GM21526 (cell line): ENCODE measurements around the gene C1QTNF12.
"Not testable (repeated sequence)": the region's sequence is repeated elsewhere in the genome, so short reads cannot be mapped to it uniquely, and the experiment has no call there.

Experiments used
- ATAC-seq: cut with Tn5 transposase; IDR thresholded peaks from one replicate; pipeline ENCODE4 v1.9.1; 2021; ENCODE audit warnings: moderate library complexity; ENCODE audit not compliant: unreplicated experiment, low FRiP score

C1QTNF12 gene

DNA sequence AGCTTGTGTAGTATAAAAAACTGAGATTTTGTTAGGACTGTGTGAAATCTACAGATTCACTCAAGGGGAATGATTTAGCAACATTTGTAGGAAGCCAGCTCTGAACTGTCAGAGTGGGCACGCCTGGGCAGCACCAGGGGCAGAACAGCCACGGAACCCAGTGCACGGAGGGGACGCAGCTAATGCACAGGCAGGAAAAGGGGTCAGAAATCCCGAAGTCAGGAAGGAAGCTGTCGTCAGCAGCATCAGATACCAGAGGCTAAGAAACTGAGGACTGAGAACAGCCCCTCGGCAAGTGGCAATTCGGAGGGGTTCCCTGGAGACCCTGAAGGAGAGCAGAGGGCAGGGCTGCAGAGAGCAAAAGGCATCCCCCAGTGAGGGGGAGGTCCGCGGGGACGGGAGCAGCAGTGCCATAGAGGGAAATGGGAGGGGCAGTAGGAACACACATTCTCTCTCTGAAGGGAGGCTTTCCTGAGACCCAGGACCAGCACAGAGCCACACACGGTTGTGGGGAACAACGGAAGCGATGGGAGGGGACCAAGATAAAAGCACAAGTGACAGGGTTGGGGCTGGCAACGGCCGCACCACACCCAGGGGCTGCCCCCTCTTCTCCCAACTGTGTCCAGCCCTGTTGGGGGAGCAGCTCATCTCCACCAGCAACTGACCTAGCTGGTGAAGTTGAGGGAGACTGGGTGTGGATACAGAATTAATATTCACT lies 14.5 kb upstream of the C1QTNF12 start:
- no peak for ATAC-seq

DNA sequence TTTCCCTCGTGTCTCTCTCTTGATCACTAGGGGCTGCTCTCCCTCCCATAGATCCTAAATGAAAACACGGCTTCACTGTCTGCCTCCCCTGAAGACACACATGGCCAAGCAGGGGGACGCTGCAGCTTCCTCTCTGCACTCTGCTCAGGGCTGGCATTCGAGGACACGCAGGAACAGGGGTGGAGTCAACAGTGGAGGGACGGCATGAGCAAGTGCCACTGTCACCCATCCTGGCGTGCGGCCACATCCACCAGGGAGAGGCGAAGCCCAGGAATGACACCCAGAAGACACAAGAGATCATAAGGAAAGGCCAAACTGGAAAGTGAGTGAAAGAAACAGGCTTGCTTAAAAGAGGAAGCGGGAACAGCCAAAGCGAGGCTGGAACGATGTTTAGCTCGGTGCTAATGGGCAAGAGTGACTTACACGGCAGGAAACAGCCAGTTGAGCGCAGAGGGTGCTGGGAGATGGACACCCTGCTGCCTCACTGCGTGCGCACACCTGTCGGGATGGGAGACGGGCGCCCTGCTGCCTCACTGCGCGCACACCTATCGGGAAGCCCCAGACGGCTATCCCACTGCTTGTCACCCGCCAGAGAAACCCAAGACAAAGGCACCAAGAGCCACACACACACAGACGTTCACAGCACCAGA lies 13.6 kb upstream of the C1QTNF12 start:
- no peak for ATAC-seq

DNA sequence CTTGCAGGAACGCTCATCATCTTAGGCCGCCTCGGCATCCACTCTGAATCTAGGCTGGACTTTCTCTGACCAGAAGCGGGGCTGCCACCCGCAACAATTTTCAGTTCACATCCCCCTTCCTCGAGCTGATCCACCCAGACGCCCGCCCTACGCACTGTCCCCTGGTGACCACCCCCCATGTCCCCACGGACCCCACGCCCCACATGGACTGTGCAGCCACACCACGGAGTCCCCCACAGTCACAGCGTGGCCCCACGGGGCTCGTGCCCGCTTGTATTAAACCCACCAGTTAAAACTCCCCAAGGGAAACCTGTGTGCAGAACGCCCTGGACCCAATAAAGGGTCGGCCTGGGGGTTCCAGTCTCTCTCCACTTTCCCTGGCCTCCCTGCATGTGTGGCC lies 13.0 kb upstream of the C1QTNF12 start:
- ATAC-seq, result no peak

DNA sequence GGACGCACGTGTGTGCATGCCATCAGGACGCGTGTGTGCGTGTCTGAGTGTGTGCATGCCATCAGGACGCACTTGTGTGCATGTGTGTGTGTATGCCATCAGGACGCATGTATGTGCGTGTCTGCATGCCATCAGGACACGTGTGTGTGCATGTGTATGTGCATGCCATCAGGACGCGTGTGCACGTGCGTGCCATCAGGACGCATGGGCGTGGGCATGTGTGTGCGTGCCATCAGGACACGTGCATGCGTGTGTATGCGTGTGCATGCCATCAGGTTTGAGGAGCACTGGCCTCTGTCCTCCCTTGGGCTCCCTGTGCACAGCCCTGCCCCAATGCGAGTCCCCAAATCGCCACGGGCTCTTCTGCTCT lies 12.6 kb upstream of the C1QTNF12 start:
- ATAC-seq, result no peak

DNA sequence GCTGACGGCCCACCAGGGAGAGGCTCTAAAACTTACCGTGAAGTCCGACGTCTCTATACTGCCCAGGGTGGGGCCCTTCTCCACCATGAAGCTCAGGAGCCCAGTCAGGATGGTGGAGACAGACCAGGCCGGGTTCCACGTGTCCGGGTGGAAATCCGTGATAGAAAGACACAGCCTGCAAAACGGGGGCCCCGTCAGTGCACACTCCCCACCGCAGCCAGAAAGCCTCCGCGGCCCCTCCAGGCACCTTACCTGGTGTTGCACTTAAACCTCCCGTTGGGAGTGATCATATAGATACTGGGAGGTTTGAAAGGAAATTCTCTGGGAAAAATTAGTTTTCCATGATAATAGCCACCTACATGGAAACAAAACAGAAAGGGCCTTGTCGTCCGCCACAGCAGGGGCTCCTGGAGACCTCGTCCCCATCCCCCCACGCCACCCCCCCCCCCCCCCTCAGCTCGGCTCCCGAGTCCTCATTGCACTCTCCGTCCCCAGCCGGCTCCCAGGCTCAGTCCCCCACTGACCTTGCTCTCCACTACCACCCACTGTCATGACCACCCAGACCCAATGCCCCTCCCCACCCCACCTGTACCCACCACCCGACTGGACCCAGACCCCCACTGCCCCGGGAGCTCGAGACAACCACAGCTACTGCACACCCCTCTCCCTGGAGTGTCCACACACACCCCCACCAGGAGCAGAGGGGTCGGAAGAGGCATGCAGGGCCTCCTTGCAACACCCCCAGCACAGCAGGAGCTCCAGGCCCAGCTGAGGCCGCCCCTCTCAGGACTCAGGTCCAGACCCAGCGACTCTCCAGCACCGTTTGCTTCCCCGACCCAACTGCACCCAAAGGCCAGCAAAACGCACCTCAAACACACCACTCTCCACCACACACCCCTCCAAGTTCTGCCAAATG lies 10.7 kb upstream of the C1QTNF12 start:
- ATAC-seq, result no peak

DNA sequence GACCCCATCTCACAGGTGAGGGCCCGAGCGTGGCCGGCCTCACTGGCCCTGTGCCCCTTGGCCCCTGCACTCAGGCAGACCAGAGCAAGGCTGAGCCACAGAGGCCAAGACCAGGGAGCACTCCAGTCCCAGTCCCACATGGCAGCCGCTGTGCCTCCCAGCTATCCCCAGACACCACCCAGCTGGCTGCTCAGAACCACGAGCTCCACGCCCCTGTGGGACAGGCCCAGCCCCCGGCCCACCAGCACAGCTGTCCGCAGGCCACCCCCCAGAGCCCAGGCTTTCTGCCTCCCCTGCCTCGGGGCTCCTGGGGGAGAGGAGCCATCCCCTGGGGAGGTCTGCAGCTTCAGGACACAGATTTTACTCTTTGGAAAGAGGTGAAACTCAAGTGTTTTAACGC lies 9.1 kb upstream of the C1QTNF12 start:
- no peak for ATAC-seq

DNA sequence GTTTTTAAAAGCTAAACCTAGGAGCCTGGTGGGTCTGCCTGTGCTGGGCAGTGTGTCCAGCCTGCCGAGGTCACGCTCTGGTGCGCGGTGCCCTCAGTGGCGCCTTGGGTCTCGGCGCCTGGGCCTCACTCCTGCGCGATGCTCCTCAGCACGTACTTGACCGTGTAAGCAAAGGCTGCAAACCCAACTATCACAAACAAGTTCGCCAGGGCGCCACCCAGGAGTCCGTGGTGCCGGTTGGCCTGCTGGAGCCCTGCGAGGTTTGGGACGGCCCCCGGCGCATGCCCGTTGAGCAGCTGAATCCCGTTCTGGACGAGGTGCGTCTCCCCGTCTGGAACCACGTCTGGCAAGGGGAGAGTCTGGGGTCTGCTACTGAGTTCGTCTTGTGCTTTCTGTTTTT lies 8.6 kb upstream of the C1QTNF12 start:
- no peak for ATAC-seq

DNA sequence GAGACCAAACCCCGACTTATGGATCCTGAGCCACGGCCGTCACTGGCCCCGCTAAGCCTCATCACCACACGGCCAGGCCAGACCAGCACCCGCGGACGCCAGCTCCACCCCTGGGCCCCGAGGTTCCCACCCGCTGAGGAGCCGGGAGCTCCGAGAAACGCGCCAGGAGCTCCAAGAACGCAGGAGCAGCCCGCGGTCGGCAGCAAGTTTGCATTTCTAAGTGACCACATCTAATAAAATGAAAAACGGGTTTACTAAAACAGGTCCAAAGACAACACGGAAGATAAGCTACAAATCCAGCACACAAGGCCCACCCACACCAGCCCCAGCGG lies 8.1 kb upstream of the C1QTNF12 start:
- no peak for ATAC-seq

DNA sequence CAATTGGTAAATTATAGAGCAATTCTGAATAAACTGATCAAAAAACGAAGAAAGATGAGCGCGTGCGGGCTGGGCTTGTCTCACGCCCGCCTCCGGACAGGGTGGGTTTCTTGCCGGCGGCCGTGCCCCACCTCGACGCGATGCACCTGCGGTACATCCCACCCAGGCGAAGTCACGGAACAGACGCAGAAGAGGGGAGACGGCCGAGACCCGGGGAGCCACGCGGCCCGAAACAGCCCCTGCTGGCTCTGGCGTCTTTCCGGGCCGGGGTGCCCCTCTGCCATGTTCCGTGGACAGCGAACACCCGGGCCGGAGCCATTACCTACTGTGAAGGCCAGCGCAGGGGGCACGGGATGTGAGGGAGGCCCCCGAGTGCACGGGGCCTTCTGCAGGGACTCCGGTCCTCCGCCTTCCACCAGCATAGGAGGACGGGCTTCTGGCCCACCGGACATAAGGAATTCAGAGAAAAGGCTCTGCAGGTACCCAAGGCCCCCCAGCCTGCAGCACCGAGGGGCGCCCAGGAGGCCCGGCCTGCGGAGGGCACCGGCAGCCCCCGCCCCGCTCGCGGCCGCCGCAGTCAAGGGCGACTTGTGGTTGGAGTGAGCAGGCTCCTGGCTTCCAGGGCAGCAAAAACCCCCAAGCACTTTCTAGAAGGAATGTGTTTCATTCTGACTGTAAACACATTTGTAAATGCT lies 7.6 kb upstream of the C1QTNF12 start:
- no peak for ATAC-seq

DNA sequence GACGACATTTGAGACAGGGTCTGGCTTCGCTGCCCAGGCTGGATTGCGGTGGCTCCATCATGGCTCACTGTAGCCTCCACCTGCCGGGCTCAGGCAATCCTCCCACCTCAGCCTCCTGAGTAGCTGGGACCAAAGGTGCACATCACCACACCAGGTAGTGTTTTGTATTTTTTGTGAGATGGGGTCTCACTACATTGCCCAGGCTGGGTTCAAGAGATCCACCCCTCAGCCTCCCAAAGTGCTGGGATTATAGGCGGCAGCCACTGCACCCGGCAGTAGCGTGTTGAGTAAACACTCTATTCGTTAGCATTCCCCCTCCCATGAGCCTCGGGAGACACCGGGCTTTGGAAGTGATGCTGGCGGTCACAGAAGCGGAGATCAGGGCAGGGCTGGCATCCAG lies 6.8 kb upstream of the C1QTNF12 start:
- ATAC-seq, result no peak

DNA sequence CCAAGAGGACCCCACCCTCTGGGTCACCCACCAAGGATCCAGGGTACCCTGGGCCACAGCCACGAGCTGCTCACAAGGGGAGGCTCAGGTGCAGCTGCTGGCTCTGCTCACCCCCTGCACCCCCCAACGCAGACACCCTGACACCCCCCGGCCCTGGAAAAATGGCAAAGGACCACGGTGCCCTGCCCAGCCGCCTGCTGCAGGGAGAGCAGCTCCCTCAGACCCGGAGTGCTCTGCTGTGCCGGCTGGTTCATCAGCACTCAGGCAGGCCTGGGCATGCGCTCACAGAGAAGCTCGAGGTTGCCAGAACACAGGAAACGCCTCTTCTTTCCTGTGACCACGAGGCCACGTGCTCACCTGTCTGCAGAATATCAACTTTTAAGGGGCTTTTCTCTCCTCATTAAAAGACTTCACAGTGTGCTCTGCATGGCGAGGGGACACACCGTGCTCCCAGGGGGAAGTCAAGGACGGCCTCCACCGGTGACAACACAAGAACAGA lies 4.3 kb upstream of the C1QTNF12 start:
- no peak for ATAC-seq

DNA sequence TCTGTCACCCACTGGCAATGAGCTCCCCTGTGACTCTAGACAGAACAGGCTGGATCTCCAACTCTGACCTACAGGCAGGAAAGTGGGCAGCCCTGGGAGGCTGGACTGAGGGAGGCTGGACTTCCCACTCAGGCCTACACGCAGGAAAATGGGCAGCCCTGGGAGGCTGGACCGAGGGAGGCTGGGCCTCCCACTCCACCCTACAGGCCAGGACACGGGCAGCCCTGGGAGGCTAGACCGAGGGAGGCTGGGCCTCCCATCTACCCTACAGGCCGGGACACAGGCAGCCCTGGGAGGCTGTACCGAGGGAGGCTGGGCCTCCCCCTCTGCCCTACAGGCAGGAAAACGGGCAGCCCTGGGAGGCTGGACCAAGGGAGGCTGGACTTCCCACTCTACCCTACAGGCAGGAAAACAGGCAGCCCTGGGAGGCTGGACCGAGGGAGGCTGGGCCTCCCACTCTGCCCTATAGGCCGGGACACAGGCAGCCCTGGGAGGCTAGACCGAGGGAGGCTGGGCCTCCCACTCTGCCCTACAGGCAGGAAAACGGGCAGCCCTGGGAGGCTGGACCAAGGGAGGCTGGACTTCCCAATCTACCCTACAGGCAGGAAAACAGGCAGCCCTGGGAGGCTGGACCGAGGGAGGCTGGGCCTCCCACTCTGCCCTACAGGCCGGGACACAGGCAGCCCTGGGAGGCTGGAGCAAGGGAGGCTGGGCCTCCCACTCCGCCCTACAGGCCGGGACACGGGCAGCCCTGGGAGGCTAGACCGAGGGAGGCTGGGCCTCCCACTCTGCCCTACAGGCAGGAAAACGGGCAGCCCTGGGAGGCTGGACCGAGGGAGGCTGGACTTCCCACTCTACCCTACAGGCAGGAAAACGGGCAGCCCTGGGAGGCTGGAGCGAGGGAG lies 1.7 kb upstream of the C1QTNF12 start:
- ATAC-seq, result not testable (repeated sequence)

DNA sequence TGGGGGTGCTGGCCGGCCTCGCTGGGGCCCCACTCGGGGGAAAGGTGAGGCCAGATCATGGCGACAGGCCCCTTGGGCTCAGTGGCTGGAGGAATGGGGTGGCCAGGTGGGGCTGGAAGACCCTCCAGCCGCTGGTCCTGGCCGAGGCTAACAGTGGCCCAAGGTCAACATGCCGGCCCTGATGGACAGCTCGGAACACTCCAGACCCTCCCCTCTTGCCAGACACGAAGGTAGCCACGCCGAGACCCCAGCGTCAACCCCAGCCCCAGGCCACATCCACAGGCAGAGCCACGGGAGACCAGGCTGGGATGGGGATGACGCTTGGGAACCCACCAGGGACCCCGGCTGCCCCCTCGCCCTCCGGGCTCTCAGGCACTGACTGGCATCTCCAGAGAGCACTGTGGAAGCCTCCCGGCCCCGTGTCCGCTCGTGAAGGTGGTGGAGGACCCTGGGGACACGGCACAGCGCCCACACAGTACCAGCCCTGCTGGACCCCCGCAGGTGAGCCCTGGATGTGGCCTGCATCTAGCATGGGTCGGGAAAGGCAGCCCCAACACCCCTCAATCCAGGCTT lies 905 bp upstream of the C1QTNF12 start:
- ATAC-seq, result no peak

DNA sequence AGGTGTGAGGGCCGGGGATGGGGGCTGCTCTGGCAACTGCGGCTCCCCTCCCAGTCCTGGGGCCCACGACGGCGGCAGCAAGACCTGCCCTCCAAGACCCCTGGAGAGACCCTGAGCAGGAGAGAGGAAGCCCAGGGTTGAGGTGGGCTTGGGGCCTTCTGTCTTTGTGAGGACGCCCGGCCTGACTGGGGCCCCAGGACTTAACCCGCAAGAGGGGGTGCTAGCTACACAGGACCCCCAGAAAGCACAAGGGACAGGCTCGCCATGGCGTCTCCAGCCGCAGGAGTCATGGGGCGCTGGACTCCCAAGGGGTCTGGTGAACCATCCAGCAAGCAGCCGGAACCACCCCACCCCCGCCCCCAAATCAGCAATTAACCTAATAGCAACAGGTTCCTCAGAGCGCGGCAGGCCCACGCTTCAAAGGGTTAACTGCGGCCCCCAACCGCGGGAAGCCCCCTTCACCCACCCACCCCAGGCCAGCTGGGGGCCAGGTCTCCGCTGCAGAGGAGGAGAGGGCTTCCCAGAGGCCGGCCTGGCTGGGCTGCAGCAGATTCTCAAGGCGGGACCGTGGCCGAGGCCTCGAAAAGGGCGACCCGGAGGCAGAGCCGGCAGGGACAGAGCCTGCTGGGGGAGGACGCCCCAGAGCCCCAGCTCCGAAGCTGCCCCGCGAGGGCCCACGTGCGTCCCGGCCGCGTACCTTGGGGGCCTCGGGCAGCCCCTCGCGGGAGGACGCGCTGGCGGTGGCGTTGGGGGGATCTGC lies 525 bp downstream of the C1QTNF12 start:
- no peak for ATAC-seq

DNA sequence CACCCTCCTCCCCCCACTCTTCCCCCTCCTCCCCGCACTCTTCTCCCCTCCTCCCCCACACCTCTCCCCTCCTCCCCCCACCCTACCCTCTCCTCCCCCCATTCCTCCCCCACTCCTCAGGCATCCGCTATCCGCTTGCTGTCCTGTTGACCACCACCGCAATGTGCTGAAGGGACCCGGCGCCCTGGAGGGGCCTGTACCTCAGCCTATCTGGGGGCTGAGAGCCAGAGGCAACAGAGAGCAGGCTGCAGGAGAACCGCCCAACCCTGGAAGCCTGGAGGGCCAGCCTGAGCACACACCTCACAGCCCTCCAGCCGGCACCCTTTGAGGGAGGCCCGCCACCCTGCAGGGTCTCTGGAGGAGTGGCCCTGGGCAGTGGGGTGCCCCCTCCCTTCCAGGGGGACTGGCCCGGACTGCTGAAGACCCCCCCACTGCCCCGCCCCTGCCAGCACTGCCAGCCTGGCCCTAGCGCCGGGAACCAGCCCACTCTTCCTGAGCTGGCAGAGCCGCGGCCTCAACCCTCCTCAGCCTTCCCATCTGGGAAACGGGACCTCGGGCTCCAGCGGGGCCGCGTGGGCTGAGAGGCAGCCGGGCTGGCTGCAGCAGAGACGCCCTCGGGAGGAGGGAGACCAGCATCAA lies 1.2 kb downstream of the C1QTNF12 start:
- no peak for ATAC-seq

DNA sequence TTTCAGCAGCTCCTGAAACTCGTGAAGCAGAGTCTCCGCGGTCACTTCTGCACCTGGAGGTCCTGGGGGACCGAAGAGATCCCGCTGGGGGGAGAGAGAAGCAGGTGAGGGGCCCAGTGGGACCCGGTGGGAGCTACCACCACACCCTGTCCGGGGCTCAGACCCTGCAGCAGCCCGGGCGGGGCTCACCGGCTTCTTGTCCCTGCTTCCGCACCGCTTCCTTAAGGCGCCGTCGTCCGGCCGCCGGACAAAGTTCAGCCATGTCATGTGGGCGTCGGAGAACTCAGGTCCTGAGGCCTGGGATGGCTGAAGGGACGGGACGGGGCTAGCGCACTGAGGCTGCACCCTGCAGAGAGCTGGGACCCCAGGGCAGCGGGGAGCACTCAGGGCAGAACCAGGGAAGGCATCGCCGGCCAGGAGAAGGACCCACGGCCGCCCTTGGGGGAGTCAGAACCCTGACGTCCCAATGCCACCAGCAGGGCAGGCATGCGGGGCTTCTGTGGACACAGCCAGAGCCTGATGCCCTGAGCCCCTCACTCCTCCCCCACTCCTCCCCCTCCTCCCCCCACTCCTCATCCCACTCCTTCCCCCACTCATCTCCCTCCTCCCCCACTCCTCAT lies 2.2 kb downstream of the C1QTNF12 start:
- no peak for ATAC-seq

DNA sequence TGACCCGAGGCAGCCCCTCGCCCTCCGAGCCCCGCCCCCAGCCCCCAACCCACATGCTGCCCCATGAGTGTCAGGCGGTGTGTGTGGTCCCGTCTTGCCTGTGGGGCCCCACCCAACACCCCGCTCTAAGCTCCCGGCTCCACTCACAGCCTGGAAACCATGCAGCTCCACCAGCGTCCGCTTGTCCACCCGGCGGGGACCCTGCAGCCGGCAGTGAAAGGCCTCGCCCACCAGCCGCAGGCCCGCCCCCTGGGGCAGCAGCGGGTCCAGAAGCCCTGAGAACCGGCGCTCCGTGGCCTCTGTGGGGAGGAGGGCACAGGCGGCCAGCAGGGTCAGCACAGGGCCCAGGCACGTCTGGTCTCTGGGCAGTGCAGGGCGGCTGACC lies 2.7 kb downstream of the C1QTNF12 start:
- ATAC-seq, result no peak

DNA sequence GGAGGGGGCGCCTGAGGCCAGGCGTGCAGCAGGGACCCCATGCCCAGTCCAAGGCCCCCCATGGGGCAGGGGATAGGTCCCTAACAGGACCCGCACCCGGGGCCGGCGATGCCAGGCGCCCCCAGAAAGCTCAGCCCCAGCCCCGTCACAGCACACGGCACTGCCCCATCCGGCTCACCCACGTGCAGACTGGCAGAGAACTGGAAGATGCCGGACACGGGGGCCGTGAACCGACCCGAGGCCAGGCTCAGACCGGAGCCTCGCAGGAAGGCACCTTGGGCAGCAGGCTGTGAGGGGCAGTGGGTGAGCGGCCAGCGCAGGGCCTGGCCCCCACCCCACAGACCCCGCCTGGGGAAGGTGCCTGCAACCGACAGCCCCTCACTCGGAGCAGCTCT lies 3.3 kb downstream of the C1QTNF12 start:
- no peak for ATAC-seq
